CD14-positive monocyte (primary cell): ENCODE data around the gene GRIN2C. TPM values are rescaled to one million over a fixed set of nuclear protein-coding genes. Genes with fewer than 3 reads are reported as not detected.
"Not testable (repeated sequence)": the region's sequence is repeated elsewhere in the genome, so short reads cannot be mapped to it uniquely, and the experiment has no call there.

Experiments
- DNase-seq, 3 donors: peaks; one replicate each; pipeline ENCODE4 v3.0.0-alpha.2; 2011 to 2022
- H2AFZ ChIP-seq: 2 replicates; pipeline ENCODE4 v1.6.0; 2012; ENCODE audit warnings: mild to moderate bottlenecking, low read depth, low read length, inconsistent platforms; ENCODE audit not compliant: insufficient read depth, poor library complexity, severe bottlenecking
- H3K27ac ChIP-seq, 2 donors: 1 replicate in 1 of 2; 2 replicates in 1 of 2; pipeline ENCODE4 v1.5.1; 2012 to 2013; ENCODE audit warnings: low read length in 2 of 2, control low read depth in 1 of 2, inconsistent platforms in 1 of 2, low read depth in 1 of 2, mild to moderate bottlenecking in 1 of 2
- H3K27me3 ChIP-seq, 2 donors: one replicate each; pipeline versions ENCODE4 v1.6.0 to v1.6.1; 2011 to 2013; ENCODE audit warnings: low read length in 2 of 2; ENCODE audit not compliant: control insufficient read depth in 2 of 2, insufficient read depth in 2 of 2
- H3K36me3 ChIP-seq, 2 donors: replicated peaks in 1 of 2; 1 replicate in 1 of 2; 2 replicates in 1 of 2; pipeline versions ENCODE4 v1.5.1 to v1.6.1; 2012 to 2013; ENCODE audit warnings: low read length in 2 of 2, control low read depth in 1 of 2, inconsistent platforms in 1 of 2, mild to moderate bottlenecking in 1 of 2; ENCODE audit not compliant: insufficient read depth in 2 of 2, control insufficient read depth in 1 of 2
- H3K4me1 ChIP-seq, 2 donors: 1 replicate in 1 of 2; 2 replicates in 1 of 2; pipeline versions ENCODE4 v1.5.1 to v1.6.1; 2012 to 2013; ENCODE audit warnings: low read length in 2 of 2, control low read depth in 1 of 2, inconsistent platforms in 1 of 2, mild to moderate bottlenecking in 1 of 2, moderate library complexity in 1 of 2; ENCODE audit not compliant: insufficient read depth in 2 of 2, control insufficient read depth in 1 of 2
- H3K4me2 ChIP-seq: replicated peaks from 2 replicates; pipeline ENCODE3; 2012; ENCODE audit warnings: low read length, moderate library complexity, mild to moderate bottlenecking; ENCODE audit not compliant: poor library complexity, severe bottlenecking; ENCODE audit errors: extremely low read depth
- H3K4me3 ChIP-seq, 3 experiments: fragments of 200-600 bp in 1 of 3; sonication (generic) in 1 of 3; replicated peaks in 1 of 3; 1 replicate in 2 of 3; 2 replicates in 1 of 3; pipeline ENCODE4 v1.5.1; 2011 to 2013; ENCODE audit warnings: low read length in 3 of 3, mild to moderate bottlenecking in 3 of 3, control low read depth in 2 of 3, low read depth in 2 of 3, inconsistent platforms in 1 of 3, moderate library complexity in 1 of 3
- H3K79me2 ChIP-seq: 2 replicates; pipeline ENCODE4 v1.6.0; 2012; ENCODE audit warnings: mild to moderate bottlenecking, control low read depth, inconsistent platforms, low read length, moderate library complexity; ENCODE audit not compliant: insufficient read depth
- H3K9ac ChIP-seq: 2 replicates; pipeline ENCODE4 v1.6.0; 2017; ENCODE audit warnings: low read length, mild to moderate bottlenecking; ENCODE audit not compliant: insufficient read depth, poor library complexity, severe bottlenecking
- H3K9me3 ChIP-seq, 2 donors: replicated peaks in 1 of 2; 1 replicate in 1 of 2; 2 replicates in 1 of 2; pipeline versions ENCODE4 v1.5.1 to v1.6.1; 2012 to 2013; ENCODE audit warnings: low read length in 2 of 2, control low read depth in 1 of 2; ENCODE audit not compliant: control insufficient read depth in 1 of 2, insufficient read depth in 1 of 2
- H4K20me1 ChIP-seq: 2 replicates; pipeline ENCODE4 v1.6.0; 2012; ENCODE audit warnings: mild to moderate bottlenecking, low read length, control low read depth, moderate library complexity; ENCODE audit not compliant: insufficient read depth
- H3K27ac Mint-ChIP-seq, 7 donors: one replicate each; pipeline ENCODE4 v1.8.0; 2020; ENCODE audit warnings: mild to moderate bottlenecking in 7 of 7, mixed read lengths in 7 of 7, moderate library complexity in 6 of 7, inconsistent platforms in 2 of 7
- H3K27me3 Mint-ChIP-seq, 3 donors: one replicate each; pipeline ENCODE4 v1.8.0; 2021 to 2022; ENCODE audit warnings: low read depth in 3 of 3, mild to moderate bottlenecking in 3 of 3, mixed read lengths in 3 of 3, moderate library complexity in 3 of 3, inconsistent platforms in 1 of 3
- H3K36me3 Mint-ChIP-seq, 2 donors: one replicate each; pipeline ENCODE4 v1.8.0; 2020; ENCODE audit warnings: mixed read lengths in 2 of 2, inconsistent platforms in 1 of 2, mild to moderate bottlenecking in 1 of 2
- H3K4me1 Mint-ChIP-seq: one replicate; pipeline ENCODE4 v1.8.0; 2020; ENCODE audit warnings: mild to moderate bottlenecking, mixed read lengths
- H3K4me3 Mint-ChIP-seq, 2 donors: one replicate each; pipeline ENCODE4 v1.8.0; 2020; ENCODE audit warnings: mild to moderate bottlenecking in 2 of 2, mixed read lengths in 2 of 2, moderate library complexity in 1 of 2
- H3K9me3 Mint-ChIP-seq, 7 donors: one replicate each; pipeline ENCODE4 v1.8.0; 2020 to 2022; ENCODE audit warnings: mixed read lengths in 7 of 7, mild to moderate bottlenecking in 6 of 7, moderate library complexity in 6 of 7, inconsistent platforms in 2 of 7
- CTCF ChIP-seq: fragments of 200-600 bp; IDR thresholded peaks from one replicate; pipeline ENCODE4 v1.8.0; 2022; ENCODE audit warnings: antibody characterized with exemption, mild to moderate bottlenecking
- WGBS: methylation state at CpG from one replicate; pipeline ENCODE4 v1.1.5; 2013; ENCODE audit warnings: missing lambda C conversion rate; ENCODE audit not compliant: insufficient coverage; 5-methylcytosine and 5-hydroxymethylcytosine counted together
- intact Hi-C, 2 donors: fragments of 100-400 bp; cut with micrococcal nuclease; formaldehyde crosslinking; loops; one replicate each; pipeline versions ENCODE4 v1.15.0 to v1.15.1; 2023
- polyA plus RNA-seq, 3 donors: library from polyadenylated mRNA; depleted of rRNA in 1 of 3; unstranded in 2 of 3; stranded (reverse) in 1 of 3; fragments of 300-500 nt in 2 of 3; fragments of >200 nt in 1 of 3; fragmentation: Illumina TruSeq in 2 of 3; gene quantifications; 1 replicate in 2 of 3; 2 replicates in 1 of 3; pipeline ENCODE4 v1.2.3, GENCODE V29; 2012 to 2021

Gene GRIN2C
- polyA plus RNA-seq, 3 donors = 0.04 TPM; not detected in 2

DNA sequence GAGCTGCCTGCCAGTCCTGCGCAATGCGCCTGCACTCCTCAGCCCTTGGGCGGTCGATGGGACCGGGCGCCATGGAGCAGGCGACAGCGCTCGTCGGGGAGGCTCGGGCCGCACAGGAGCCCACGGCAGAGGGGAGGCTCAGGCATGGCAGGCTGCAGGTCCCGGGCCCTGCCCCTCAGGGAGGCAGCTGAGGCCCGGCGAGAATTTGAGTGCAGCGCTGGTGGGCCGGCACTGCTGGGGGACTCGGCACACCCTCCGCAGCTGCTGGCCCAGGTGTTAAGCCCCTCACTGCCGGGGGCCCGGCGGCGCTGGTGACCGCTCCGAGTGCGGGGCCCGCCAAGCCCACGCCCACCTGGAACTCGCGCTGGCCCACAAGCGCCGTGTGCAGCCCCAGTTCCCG, 47.3 kb upstream of the GRIN2C start:
- Histone ChIP-seq H3K4me3 (no peak overlapping the region), H3K9me3 (no peaks in the 10 kb centered on the region), H3K36me3 (no peaks in the 10 kb centered on the region), H3K27me3 (peaks cover 0 to 11% of the 10 kb centered on the region in 2 donors), H3K9ac (no peak overlapping the region), H3K27ac (no peak overlapping the region), H2AFZ (no peak overlapping the region), H4K20me1 (no peaks in the 10 kb centered on the region), H3K4me2 (no peak overlapping the region), H3K79me2 (no peaks in the 10 kb centered on the region), H3K4me1 (no peaks in the 10 kb centered on the region)
- WGBS = 97% methylated on average over 29 of the region's 34 CpGs
- Mint-ChIP-seq H3K27ac (no peak overlapping the region), H3K9me3 (peaks cover 0 to 13% (median 2%) of the 10 kb centered on the region in 7 donors), H3K27me3 (peaks cover 25 to 32% (median 30%) of the 10 kb centered on the region in 3 donors), H3K4me1 (peaks cover 4% of the 10 kb centered on the region), H3K4me3 (no peak overlapping the region), H3K36me3 (no peaks in the 10 kb centered on the region)
- TF ChIP-seq CTCF = no peak
- intact Hi-C loops = no loop called here
- no peak for DNase-seq

GRCh38 chr17:74906214-74906793, 46.6 kb upstream of the GRIN2C start:
- H3K4me3 Mint-ChIP-seq, H3K27ac ChIP-seq, H3K4me1 Mint-ChIP-seq, H4K20me1 ChIP-seq, H3K4me3 ChIP-seq, H2AFZ ChIP-seq, H3K36me3 ChIP-seq, H3K9me3 ChIP-seq, DNase-seq, H3K4me1 ChIP-seq, H3K27ac Mint-ChIP-seq, H3K9ac ChIP-seq, H3K4me2 ChIP-seq, H3K79me2 ChIP-seq, intact Hi-C loops, H3K36me3 Mint-ChIP-seq: not testable (repeated sequence)
- peaks cover 0 to 13% (median 2%) of the 10 kb centered on the region in 7 donors for H3K9me3 Mint-ChIP-seq
- 94% methylated on average over 2 of the region's 6 CpGs for WGBS
- H3K27me3 Mint-ChIP-seq = peaks cover 25 to 36% (median 36%) of the 10 kb centered on the region in 3 donors
- peaks cover 0 to 15% of the 10 kb centered on the region in 2 donors for H3K27me3 ChIP-seq
